GM21423 (cell line): ENCODE data around the gene PRKD3.
"Not testable (repeated sequence)": the region's sequence is repeated elsewhere in the genome, so short reads cannot be mapped to it uniquely, and the experiment has no call there.

Source experiments
- ATAC-seq: cut with Tn5 transposase; IDR thresholded peaks from one replicate; pipeline ENCODE4 v1.9.1; 2021; ENCODE audit warnings: mild to moderate bottlenecking, moderate library complexity; ENCODE audit not compliant: unreplicated experiment

PRKD3 gene

GRCh38 chr2:37317746-37318145 lies 6.9 kb downstream of the PRKD3 start:
- ATAC-seq = no peak

DNA sequence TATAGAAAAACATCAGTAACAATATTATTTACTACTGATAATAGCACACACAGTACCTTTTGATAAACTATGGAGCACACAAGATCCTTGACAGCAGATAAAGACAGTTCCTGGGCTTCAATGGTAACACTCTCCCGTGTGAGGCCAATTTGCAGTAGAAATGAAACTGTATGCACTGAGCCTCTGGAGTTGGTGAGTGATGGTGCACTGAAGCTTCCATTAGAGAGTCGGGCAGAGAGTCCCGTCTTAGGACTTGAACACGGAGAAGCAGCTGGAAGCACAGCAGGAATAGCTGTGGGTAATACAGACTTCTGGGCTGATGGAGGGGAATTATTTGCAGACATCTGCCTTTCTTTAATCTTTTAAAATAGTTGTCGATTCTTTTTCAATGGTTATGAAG lies 8.5 kb downstream of the PRKD3 start:
- ATAC-seq = no peak

GRCh38 chr2:37315364-37315763 lies 9.3 kb downstream of the PRKD3 start:
- no peak for ATAC-seq

DNA sequence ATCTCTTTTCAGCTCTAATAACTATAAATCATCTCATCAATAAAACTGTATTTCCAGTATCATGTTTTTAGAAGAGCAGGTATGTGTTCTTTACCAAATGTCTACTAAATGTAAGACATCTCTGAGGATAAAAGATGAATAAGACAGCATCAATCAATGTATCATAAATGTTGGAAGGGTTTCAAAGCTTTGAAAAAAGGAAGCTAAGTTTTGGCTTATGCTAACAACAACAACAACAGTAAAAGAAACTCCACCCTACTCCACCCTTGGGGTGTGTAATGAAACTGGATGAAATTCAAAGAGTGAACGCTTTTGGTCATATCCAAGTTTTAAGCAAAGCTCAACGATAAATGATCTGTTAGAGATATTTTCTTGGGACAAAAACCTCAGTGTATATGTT lies 17.1 kb downstream of the PRKD3 start:
- no peak for ATAC-seq

GRCh38 chr2:37306024-37306423 lies 18.6 kb downstream of the PRKD3 start:
- ATAC-seq = no peak

DNA sequence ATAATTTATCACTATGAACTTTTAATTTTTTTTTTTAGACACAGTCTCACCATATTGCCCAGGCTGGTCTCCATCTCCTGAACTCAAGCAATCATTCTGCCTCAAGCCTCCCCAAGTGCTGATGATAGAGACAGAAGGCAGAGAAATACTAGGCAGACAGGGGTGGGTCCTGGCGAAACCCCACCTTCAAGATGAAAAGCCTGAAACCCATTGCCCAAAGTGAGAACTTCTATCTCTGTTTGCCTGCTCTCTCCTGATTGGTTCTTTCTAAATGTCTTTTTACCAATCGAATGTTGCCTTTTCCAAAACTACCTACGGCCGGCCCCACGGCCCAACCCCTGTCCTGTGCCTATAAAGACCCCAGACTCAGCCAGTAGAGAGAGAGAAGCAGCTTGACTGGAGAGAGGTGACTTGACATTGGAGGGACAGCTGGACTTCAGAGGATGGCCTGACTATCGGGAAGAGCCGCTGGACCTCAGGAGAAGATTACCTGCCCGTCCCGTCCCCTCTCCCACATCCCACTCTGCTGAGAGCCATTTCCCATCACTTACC lies 21.9 kb downstream of the PRKD3 start:
- ATAC-seq = no peak

GRCh38 chr2:37301408-37301807 lies 23.2 kb downstream of the PRKD3 start:
- ATAC-seq = no peak

DNA sequence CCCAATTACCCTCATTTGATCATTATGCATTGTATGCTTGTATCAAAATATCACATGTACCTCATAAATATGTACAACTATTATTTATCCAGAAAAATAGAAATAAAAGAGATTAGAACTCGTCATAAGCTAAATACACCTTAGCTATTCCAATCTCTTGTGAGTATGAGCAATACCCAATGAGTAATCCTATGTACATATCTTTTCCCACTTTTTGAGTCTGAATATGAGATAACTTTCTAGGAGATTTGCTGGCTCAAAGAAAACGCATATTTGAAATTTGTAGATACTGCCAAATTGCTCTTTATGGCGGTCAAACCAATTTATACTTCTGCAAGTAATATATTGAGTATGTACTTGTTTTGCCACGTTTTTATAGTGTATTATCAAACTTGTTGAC lies 24.1 kb downstream of the PRKD3 start:
- ATAC-seq = no peak

GRCh38 chr2:37300146-37300545 lies 24.5 kb downstream of the PRKD3 start:
- ATAC-seq = no peak

DNA sequence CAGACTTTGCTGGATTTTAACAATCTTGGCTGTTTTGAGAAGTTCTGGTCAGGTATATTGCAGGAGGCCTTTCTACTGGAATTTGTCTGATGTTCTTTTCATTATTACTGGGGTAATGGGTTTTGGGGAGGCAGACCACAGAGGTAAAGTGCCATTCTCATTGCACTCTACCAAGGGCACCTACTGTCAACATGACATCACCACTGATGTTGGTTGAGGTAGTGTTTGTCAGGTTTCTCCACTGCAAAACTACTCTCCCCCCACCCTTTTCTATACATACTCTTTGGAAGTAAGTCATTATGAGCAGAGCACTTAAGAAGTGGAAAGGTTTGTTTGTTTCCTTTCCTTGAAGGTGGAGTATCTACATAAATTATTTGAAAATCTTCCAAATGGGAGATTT lies 27.0 kb downstream of the PRKD3 start:
- no peak for ATAC-seq

DNA sequence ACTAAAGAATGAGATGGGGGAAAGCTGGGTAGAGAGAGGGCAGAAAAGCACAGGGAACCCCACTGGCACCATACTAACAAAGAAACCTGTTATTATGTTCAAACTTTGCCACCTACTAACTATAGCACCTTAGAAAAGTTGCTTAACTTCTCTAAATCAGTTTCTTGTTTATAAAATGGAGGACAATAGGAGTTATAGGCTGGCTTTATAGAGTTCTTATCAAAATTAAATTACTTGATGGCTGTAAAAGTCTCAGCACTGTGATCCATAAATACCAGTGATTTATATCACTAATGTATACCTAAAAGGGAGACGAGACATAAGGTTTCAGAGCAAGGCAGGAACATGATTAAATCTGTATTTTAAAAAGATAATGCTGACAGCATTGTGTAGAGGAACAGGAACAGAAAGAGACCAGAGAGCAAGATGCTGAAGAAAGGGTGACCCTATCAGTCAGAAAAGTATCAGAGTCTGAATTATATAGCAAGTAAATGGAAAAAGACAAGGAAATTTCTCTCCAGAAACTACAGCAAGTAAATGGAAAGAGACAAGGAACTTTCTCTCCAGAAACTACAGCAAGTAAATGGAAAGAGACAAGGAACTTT lies 29.1 kb downstream of the PRKD3 start:
- no peak for ATAC-seq

- not testable (repeated sequence) for ATAC-seq
Observed at GRCh38 chr2:37294858-37295257, 29.8 kb downstream of the PRKD3 start.

DNA sequence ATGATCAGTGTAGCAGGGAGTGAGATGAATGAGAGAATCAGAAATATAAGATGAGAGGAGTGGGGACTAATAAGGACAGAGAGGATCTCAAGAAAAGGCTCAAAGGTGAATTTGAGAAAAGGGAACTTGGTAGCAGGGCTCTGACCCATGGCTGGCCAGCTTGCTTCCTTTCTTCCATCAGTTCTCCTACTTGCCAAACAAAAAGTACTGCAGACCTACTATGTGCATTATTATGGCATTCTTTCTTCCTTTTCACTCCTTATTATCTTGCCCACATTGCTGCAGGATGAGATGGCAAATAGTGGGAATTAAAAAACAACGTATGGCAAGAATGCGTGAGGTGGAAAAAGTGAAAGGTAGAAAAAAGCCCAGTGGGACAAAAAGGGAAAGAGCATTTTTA lies 33.0 kb downstream of the PRKD3 start:
- ATAC-seq = no peak

GRCh38 chr2:37287966-37288365 lies 36.7 kb downstream of the PRKD3 start:
- no peak for ATAC-seq

DNA sequence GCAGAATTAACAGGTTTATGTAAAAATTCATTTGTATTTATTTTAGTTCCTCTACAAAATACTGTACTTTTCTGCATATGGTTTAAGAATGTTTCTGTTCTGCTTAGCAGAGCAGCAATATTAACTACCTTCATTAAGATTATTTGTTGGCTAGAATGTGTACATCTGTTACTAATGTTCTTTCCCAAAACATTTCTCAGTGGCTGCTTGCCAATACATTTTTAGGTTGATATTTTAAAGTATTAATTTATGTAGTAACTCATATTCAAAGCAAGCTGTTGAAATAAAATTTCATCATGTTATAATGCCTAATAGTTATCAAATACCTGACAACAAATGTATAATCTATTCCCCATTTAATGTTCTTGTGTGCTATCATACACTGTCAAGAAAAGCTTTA lies 40.3 kb downstream of the PRKD3 start:
- no peak for ATAC-seq

DNA sequence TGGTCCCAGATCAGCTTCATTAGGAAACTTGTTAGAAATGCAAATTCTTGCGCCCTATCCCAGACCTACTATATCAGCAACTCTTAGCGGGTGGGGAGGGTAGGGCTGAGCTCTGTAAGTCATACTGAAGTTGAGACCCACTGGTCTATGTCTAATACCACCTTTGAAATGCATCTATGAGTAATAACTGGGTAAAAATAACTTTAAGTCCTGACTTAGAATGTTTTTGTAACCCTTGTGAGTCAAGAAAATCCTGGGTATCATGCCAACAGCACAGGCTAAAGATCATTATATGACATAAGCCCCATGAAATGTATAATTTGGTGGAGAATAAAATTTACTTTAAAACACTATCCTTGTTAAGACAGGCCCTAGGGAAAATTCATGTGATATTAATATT lies 41.4 kb downstream of the PRKD3 start:
- no peak for ATAC-seq

GRCh38 chr2:37282746-37283145 lies 41.9 kb downstream of the PRKD3 start:
- ATAC-seq = no peak

- no peak for ATAC-seq
Observed at GRCh38 chr2:37281916-37282315, 42.7 kb downstream of the PRKD3 start.

DNA sequence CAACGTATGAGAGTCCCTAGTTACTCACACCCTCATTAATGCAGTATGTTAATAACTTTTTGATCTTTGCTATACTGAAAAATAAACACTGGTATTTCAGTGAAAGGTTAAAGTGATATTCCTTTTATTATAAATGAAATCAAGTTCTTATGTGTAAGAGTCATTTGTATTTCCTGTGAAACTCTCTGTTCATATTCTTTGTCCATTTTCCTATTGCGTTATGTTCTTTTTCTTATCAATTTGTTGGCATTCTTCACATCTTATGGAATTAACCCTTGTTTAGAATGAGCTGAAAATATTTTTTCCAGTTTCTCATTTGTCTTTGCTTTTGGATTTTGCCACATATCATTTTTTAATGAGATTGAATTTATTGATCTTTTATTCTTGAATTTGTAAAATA lies 48.3 kb downstream of the PRKD3 start:
- no peak for ATAC-seq
